Left colon (tissue), 2 donors: ENCODE results near the gene MSANTD1. TPM values are rescaled to one million over a fixed set of nuclear protein-coding genes. Genes with fewer than 3 reads are reported as not detected.

Source experiments
- ATAC-seq: fragments of 200-7000 bp; cut with Tn5 transposase; one replicate; pipeline ENCODE4 v1.9.1; 2020; ENCODE audit warnings: mild to moderate bottlenecking, moderate library complexity
- DNase-seq, 2 donors: peaks; one replicate each; pipeline ENCODE4 v3.0.0-alpha.2; 2020
- intact Hi-C, 2 donors: fragments of 100-400 bp; cut with DNase I in 1 of 2; cut with micrococcal nuclease in 1 of 2; formaldehyde crosslinking; loops; one replicate each; pipeline versions ENCODE4 v1.11.2 to v1.14.0; 2022; cut with DNase I, micrococcal nuclease
- total RNA-seq, 2 donors: library from RNA; stranded (reverse); fragmentation: NEBNext Ultra II Directional; extraction: Animal tissue kit (Norgen Biotek cat#: 25700); gene quantifications; one replicate each; pipeline ENCODE4 v1.2.1, GENCODE V29; 2021
- donor health status: DM: no; HTN: no; CAD: no.
- donor health status: DM: yes; HTN: yes; CAD: no.

MSANTD1 gene
- total RNA-seq, 2 donors from 2014 or later = 0.73 to 0.82 TPM

DNA sequence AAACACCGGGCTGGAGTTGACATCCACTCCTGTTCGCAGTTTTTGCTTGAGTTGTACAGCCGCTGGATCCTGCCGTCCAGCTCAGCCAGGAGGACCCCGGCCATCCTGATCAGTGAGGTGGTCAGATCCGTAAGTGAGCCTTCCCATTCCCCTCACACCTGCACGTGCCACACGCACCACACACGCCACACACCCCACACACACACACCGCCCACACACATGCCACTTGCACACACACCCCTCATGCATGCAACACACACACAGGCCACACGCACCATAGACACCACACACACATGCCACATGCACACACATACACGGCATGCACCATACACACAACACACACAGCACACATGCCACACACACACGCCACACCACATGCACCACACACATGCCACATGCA lies 20.1 kb upstream of the MSANTD1 start:
- no peak for ATAC-seq
- intact Hi-C loops = no loop called here
- DNase-seq = no peak

- no peak for DNase-seq
- ATAC-seq = no peak
- intact Hi-C loops = no loop called here
Observed at GRCh38 chr4:3229328-3229727, 19.6 kb upstream of the MSANTD1 start.

DNA sequence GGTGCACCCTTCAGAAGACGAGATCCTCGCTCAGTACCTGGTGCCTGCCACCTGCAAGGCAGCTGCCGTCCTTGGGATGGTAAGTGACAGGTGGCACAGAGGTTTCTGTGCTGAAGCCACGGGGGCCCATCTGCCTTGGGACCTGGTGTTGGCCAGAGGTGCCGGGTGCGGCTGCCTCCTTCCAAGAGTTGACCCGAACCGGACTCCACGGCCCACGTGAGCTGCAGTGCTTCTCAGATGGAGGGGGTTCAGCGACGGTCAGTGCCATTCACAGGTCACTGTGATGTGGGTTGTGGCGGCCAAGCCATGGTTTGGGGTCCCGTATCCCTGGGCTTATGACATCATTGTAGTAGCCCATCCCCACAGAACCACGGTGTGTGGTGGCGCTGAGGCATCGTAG lies 19.0 kb upstream of the MSANTD1 start:
- ATAC-seq (no peak), DNase-seq (no peak)
- intact Hi-C loops = no loop called here

DNA sequence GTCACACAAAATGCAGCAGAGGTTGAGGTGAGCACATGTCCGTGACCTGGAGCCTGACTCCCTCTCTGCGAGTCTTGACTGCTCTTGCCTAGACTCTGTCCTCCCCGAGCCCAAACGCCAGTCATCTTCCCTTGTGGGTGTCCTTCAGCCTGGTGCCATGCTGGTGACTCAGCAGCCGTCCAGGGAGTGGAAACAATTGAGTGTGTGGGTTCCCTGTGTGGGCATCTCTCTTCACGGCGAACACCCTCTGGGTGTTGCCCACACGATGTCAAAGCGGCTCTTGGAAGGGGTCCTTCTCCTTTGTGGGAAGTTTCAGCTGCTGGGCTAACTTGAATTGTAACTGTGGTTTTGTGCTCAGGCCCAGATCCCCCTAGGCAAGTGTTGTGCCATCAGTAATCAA lies 17.5 kb upstream of the MSANTD1 start:
- intact Hi-C loops = no loop called here
- no peak for ATAC-seq
- no peak for DNase-seq

DNA sequence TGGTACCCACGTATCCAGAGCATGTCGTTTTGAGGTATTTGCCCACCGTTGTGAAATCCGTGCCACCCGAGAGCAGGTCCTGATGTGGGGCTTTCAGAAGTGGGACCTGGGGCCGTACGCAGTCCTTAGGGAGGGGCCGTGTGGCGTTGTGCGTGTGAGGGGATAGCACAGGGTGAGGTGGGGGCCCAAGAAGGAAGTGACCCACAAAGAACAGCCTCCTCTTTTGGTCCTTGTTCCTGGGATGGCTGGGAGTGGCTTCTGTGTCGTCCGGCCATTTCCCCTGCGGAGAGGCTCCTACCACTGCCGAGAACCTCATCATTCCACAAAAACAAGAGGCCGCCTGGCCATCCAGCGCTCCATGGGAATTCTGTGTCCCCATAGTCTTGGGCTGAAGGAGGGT lies 17.0 kb upstream of the MSANTD1 start:
- ATAC-seq (no peak), DNase-seq (no peak)
- intact Hi-C loops = no loop called here

GRCh38 chr4:3232871-3233271 lies 16.1 kb upstream of the MSANTD1 start:
- ATAC-seq (peak; percentile 6), DNase-seq (no peak)
- intact Hi-C loops = no loop called here

DNA sequence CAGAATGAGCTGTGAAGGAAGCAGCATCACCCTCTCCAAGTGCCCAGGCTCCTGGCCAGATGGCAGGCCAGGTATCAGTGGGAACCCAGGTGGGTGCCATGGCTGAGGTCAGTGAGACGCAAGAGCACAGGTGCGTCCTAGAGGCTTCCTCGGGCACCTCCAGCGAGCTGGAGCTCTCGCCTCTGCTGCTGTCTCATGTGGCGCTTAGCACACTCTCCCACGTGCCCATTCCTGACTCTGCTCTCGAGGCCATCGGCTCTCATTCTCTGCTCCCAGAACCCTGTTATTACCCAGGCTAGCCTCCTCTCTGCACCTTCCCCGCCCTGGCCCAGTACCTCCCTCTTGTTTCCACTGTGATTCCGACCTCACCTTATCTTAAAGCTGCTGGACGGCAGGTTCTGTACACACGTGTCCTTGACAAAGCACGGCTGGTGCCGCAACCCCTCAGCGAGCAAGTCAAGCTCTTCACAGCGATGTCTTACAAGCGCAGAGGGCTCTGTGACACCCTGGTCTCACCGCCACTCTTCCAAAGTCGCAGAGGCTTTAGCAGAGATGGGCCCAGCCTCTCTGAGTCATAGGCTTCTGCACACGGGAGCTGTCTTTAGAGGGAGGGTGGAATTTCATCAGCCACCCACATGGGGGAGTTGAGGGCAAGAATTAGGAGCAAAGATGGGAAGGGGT lies 15.4 kb upstream of the MSANTD1 start:
- intact Hi-C loops = no loop called here
- ATAC-seq = no peak
- no peak for DNase-seq

GRCh38 chr4:3234171-3235029 lies 14.6 kb upstream of the MSANTD1 start:
- intact Hi-C loops = no loop called here
- DNase-seq (no peak), ATAC-seq (no peak)

DNA sequence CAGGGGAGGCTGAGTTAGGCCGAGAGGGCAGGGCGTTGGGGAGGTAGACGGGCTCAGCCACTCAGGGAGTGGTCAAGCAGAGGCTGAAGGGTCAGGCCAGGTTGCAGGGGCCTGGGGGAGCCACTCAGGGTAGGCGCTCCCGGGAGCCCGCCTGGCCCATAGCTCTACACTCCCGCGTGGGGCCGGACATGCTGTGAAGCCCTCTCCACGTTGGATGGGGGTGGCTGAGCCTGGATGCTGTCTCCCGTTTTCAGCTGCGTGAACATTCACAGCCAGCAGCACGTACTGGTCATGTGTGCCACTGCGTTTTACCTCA lies 14.0 kb upstream of the MSANTD1 start:
- no peak for DNase-seq
- no peak for ATAC-seq
- intact Hi-C loops = no loop called here

- ATAC-seq (no peak), DNase-seq (no peak)
- intact Hi-C loops = no loop called here
Observed at GRCh38 chr4:3235581-3235980, 13.4 kb upstream of the MSANTD1 start.

- DNase-seq = no peak
- ATAC-seq = no peak
- intact Hi-C loops = no loop called here
Observed at GRCh38 chr4:3236326-3236878, 12.6 kb upstream of the MSANTD1 start.

GRCh38 chr4:3237266-3237665 lies 11.7 kb upstream of the MSANTD1 start:
- no peak for ATAC-seq
- intact Hi-C loops = no loop called here
- DNase-seq = no peak

DNA sequence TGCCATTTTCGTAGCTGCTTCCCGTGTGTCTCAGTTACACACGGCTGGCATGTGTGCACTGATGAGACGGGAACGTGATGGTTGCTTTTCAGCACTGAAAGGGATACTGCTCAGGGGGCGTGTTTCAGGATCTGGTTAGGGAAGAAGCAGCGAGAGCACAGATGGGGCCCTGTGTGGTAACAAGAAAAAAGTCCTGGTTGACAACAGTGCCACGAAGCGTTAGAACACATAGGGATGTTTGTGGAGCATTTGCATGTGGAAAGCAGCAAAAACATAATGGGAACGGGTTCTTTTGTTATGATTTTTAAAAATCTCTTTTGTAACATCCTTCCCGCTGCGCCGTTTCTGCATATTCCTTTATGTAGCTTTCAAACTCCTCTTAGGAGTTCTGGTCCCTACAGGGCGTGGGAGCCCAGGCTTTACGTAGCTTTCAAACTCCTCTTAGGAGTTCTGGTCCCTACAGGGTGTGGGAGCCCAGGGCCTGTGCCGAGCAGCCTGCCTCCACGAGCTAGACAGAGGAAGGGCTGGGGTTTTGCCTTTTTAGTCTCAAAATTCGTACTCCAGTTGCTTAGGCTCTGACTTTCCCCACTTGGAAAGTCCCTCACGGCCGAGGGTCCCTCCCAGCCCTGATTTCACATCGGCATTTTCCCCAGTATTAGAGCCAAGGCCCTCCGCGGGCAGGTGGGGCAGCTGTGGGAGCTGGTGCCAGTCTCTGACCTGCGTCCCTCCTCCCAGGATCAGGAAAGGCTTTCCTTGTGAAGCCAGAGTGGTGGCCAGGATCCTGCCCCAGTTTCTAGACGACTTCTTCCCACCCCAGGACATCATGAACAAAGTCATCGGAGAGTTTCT lies 11.0 kb upstream of the MSANTD1 start:
- intact Hi-C loops = no loop called here
- no peak for ATAC-seq
- no peak for DNase-seq

- no peak for ATAC-seq
- intact Hi-C loops = no loop called here
- DNase-seq = no peak
Observed at GRCh38 chr4:3238721-3239120, 10.2 kb upstream of the MSANTD1 start.

DNA sequence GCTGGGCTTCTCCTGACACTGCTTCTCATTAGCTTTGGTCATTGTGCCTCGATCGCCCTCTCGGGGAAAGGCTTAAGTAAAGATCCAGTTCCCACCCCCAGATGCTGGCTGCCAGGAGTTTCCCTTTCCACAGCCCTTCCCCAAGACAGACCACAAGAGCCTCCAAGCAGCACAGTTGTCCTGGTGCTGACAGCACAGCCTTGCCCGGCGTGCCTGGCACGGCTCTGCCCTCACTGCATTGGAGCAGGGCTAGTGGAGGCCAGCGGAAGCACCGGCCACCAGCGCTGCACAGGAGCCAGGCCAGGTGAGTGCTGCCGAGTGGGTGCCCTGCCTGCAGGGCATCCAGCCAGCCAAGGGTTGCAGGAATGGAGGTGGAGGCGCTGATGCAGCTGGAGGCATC lies 9.7 kb upstream of the MSANTD1 start:
- intact Hi-C loops = no loop called here
- ATAC-seq (no peak), DNase-seq (no peak)

DNA sequence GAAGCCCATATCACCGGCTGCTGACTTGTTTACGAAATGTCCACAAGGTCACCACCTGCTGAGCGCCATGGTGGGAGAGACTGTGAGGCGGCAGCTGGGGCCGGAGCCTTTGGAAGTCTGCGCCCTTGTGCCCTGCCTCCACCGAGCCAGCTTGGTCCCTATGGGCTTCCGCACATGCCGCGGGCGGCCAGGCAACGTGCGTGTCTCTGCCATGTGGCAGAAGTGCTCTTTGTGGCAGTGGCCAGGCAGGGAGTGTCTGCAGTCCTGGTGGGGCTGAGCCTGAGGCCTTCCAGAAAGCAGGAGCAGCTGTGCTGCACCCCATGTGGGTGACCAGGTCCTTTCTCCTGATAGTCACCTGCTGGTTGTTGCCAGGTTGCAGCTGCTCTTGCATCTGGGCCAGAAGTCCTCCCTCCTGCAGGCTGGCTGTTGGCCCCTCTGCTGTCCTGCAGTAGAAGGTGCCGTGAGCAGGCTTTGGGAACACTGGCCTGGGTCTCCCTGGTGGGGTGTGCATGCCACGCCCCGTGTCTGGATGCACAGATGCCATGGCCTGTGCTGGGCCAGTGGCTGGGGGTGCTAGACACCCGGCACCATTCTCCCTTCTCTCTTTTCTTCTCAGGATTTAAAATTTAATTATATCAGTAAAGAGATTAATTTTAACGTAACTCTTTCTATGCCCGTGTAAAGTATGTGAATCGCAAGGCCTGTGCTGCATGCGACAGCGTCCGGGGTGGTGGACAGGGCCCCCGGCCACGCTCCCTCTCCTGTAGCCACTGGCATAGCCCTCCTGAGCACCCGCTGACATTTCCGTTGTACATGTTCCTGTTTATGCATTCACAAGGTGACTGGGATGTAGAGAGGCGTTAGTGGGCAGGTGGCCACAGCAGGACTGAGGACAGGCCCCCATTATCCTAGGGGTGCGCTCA lies 8.7 kb upstream of the MSANTD1 start:
- no peak for DNase-seq
- intact Hi-C loops = no loop called here
- ATAC-seq = no peak

- ATAC-seq (no peak), DNase-seq (no peak)
- intact Hi-C loops = no loop called here
Observed at GRCh38 chr4:3240936-3241522, 7.9 kb upstream of the MSANTD1 start.

GRCh38 chr4:3241898-3242524 lies 6.9 kb upstream of the MSANTD1 start:
- intact Hi-C loops = no loop called here

More at GRCh38 chr4:3241898-3242524, 6.9 kb upstream of the MSANTD1 start:
- DNase-seq (no peak), ATAC-seq (no peak)
